Breast epithelium (tissue), 3 donors: ENCODE measurements around the gene KCNIP4.

ENCODE experiments used
- POLR2AphosphoS5 ChIP-seq, 3 donors: sonication (generic); formaldehyde crosslinking; IDR thresholded peaks; one replicate each; pipeline ENCODE4 v1.6.1; 2017; ENCODE audit warnings: antibody characterized with exemption in 3 of 3
- TF ChIP-seq, protein P1 (sequence below), 3 donors: fragments of 450-650 bp; IDR thresholded peaks; one replicate each; pipeline ENCODE4 v1.5.1; 2016 to 2017; ENCODE audit warnings: antibody characterized with exemption in 3 of 3, mild to moderate bottlenecking in 3 of 3, moderate library complexity in 3 of 3

DNA sequence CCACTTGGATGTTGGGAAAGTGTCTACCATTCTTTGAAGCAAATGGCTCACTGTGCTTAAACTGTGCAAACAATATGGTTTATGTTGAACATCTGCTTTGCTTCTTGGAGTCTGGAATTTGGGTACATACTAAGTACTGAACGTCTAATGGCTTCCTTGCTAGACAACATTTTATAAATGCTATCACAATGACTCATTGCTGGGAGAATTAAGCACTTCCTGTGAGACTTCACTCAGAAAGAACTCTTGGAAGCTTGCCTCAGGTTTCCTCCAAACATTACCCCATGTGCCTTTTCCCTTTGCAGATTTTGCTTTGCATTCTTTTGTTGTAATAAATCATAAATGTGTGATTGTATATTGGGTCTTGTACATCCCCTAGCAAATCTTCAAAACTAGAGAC, 1108.6 kb downstream of the KCNIP4 start:
- TF ChIP-seq, protein P1, sequence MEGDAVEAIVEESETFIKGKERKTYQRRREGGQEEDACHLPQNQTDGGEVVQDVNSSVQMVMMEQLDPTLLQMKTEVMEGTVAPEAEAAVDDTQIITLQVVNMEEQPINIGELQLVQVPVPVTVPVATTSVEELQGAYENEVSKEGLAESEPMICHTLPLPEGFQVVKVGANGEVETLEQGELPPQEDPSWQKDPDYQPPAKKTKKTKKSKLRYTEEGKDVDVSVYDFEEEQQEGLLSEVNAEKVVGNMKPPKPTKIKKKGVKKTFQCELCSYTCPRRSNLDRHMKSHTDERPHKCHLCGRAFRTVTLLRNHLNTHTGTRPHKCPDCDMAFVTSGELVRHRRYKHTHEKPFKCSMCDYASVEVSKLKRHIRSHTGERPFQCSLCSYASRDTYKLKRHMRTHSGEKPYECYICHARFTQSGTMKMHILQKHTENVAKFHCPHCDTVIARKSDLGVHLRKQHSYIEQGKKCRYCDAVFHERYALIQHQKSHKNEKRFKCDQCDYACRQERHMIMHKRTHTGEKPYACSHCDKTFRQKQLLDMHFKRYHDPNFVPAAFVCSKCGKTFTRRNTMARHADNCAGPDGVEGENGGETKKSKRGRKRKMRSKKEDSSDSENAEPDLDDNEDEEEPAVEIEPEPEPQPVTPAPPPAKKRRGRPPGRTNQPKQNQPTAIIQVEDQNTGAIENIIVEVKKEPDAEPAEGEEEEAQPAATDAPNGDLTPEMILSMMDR (IDR thresholded peaks at IDR 0.05) = no peak
- TF ChIP-seq POLR2AphosphoS5 (IDR thresholded peaks at IDR 0.05) = no peak
